ENCODE measurements around the gene PLEKHO2.

The PLEKHO2 gene

DNA sequence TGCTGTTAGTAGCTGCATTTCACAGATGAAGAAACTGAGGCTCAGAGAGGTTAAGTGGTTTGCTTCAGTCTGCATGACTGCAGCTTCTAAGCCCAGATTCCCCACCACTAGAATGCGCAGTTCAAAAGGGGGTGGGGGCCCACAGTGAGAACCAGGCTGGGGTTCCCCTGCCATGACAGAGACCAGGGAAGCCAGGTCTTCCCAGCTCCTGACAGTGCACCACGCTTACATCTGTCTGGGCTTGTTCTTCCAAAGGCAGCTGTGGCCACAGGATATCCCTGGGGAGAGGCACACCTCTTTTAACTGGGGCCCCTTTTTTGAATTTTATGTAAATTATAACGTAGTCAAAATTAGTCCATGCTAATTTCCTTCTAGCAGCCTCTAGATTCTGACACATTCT lies 5.3 kb downstream of the PLEKHO2 start:
- no peak overlapping the region for H3K27ac ChIP-seq (ENCODE audit: low read depth, low read length)
- peaks cover 32% of the 10 kb centered on the region for H3K4me1 ChIP-seq (ENCODE audit: insufficient read depth, low read length)
- H3K4me3 ChIP-seq (ENCODE audit: low read length), result no peak overlapping the region
- H3K9ac ChIP-seq (ENCODE audit: low read depth, low read length), result no peak overlapping the region
- no peaks in the 10 kb centered on the region for H3K9me3 ChIP-seq (ENCODE audit: insufficient read depth, low read depth, low read length)
- peaks cover 35% of the 10 kb centered on the region for H3K36me3 ChIP-seq (ENCODE audit: insufficient read depth, low read length)
- no peaks in the 10 kb centered on the region for H3K27me3 ChIP-seq (ENCODE audit: insufficient read depth, low read length)
- WGBS, result 91% methylated on average over 2 of the region's 3 CpGs

DNA sequence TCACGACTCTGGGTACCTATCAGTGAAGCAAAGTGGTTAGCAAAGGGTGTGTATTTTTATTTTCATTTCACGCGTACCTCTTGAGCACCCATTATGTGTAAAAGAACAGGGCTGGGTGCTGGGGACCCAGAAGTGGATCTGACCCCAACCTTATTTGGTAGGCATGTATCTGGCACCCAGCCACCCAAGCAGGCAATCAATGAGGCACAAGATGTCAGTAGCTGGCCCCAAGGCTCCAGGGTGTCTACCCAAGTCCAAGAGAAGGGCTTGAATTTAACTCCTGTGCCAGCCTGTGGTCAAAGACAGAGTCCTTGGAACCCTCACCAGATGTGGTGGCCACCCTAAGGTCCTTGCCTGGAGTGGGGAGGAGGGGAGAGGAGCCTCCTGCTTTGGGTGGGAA lies 5.7 kb downstream of the PLEKHO2 start:
- Histone ChIP-seq H3K4me3 (ENCODE audit: low read length) (no peak overlapping the region), H3K4me1 (ENCODE audit: insufficient read depth, low read length) (peaks cover 34% of the 10 kb centered on the region), H3K27me3 (ENCODE audit: insufficient read depth, low read length) (no peaks in the 10 kb centered on the region), H3K36me3 (ENCODE audit: insufficient read depth, low read length) (peaks cover 37% of the 10 kb centered on the region), H3K27ac (ENCODE audit: low read depth, low read length) (no peak overlapping the region), H3K9ac (ENCODE audit: low read depth, low read length) (no peak overlapping the region), H3K9me3 (ENCODE audit: insufficient read depth, low read depth, low read length) (no peaks in the 10 kb centered on the region)
- 94% methylated on average over 3 of the region's 3 CpGs for WGBS

DNA sequence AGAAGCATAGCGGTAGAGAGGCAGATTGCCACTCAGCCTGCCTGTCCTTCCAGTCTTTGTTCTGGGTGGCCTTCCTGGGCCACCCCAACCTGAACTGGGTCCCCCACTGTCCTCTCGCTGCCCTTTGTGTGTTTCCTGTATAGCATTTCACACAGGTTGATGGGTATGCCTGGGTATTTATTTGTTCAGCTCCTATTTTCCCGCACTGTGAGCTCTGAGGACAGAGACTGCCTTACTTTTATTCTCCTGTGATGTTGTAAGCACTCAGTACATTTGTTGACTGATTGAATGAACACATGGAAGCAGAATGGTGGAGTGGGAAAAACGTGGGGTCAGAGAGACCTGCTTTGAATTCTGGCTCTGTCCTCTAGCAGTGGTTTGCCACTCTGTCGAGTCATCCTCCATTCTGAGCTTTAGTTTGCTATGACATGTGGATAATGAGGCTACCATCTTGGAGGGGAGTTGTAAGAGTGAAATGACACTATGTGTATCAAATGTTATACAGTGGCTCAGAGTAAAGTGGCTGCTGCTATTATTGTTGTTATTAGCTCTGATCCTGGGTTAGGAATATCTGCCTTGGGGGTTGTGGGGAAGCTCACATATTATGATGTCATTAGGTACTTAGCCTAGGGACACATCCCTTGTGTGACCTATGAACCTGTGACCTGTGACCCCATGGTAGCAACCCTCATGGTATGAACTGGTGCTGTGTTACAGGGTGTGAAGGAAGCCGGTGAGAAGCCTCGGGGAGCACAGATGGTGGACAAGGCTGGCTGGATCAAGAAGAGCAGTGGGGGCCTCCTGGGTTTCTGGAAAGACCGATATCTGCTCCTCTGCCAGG lies 6.4 kb downstream of the PLEKHO2 start:
- Histone ChIP-seq H3K9me3 (ENCODE audit: insufficient read depth, low read depth, low read length) (no peaks in the 10 kb centered on the region), H3K9ac (ENCODE audit: low read depth, low read length) (no peak overlapping the region), H3K4me3 (ENCODE audit: low read length) (no peak overlapping the region), H3K27ac (ENCODE audit: low read depth, low read length) (no peak overlapping the region), H3K36me3 (ENCODE audit: insufficient read depth, low read length) (peaks cover 37% of the 10 kb centered on the region), H3K4me1 (ENCODE audit: insufficient read depth, low read length) (peaks cover 28% of the 10 kb centered on the region), H3K27me3 (ENCODE audit: insufficient read depth, low read length) (no peaks in the 10 kb centered on the region)
- 93% methylated on average over 8 of the region's 8 CpGs for WGBS

DNA sequence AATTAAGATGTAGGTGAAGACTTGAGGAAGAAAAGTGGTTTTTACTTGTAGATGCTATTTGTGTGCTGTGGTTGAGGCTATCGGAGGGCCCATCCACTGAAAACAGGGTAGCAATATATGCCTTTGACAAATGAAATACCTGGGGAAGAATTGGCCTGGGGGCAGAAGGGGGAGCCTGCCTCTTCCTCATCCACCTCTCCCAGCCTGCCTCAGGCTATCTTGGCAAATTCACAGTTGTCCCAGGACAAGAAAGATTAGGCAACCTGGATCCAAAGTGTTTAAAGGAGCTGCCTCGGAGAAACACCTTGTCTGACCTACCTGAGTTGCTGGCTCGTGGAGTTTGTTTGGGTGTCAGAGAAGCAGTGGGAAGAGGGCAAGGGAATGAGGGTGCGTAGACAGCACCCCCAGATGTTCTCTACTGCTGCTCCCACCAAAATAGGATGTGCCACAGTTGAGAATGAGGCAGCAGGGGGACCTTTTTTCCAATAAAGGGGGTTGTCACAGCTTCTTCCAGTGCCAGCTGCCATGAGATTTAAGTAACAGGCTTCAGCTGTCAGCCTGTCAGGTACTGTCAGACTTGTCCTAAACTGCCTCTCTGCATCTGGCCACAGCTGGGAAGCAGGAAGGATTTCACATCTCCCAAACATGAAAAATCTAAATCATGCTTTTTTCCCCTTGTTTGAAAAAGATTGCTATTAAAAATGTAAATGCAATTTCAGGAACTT lies 9.2 kb downstream of the PLEKHO2 start:
- Histone ChIP-seq H3K9ac (ENCODE audit: low read depth, low read length) (no peak overlapping the region), H3K27ac (ENCODE audit: low read depth, low read length) (peak overlapping the region; percentile 66; the same call in 1 of the 2 replicates), H3K9me3 (ENCODE audit: insufficient read depth, low read depth, low read length) (no peaks in the 10 kb centered on the region), H3K27me3 (ENCODE audit: insufficient read depth, low read length) (no peaks in the 10 kb centered on the region), H3K36me3 (ENCODE audit: insufficient read depth, low read length) (peaks cover 62% of the 10 kb centered on the region), H3K4me1 (ENCODE audit: insufficient read depth, low read length) (peaks cover 18% of the 10 kb centered on the region), H3K4me3 (ENCODE audit: low read length) (no peak overlapping the region)
- 82% methylated on average over 4 of the region's 4 CpGs for WGBS

DNA sequence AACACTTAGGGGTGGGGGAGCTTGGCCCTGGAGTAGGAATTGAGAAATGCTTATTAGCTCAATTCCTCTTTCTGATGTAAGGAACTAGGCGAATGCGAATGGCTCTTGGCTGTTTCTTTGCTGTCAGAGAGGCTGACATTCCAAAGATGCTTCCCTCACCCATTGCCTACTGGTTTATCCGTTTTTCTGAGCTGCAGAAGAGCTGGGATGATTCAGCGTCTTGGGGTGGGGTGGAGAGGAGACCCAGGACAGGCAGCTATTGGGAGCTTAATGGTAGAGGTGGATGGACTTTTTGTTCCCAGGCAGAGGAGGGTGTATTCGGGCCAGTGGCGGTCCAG lies 9.8 kb downstream of the PLEKHO2 start:
- peak overlapping the region; percentile 66; the same call in 1 of the 2 replicates for H3K27ac ChIP-seq (ENCODE audit: low read depth, low read length)
- peaks cover 64% of the 10 kb centered on the region for H3K36me3 ChIP-seq (ENCODE audit: insufficient read depth, low read length)
- 60% methylated on average over 6 of the region's 6 CpGs for WGBS
- H3K9me3 ChIP-seq (ENCODE audit: insufficient read depth, low read depth, low read length), result no peaks in the 10 kb centered on the region
- H3K9ac ChIP-seq (ENCODE audit: low read depth, low read length), result no peak overlapping the region
- H3K27me3 ChIP-seq (ENCODE audit: insufficient read depth, low read length), result no peaks in the 10 kb centered on the region
- H3K4me1 ChIP-seq (ENCODE audit: insufficient read depth, low read length), result peaks cover 21% of the 10 kb centered on the region
- H3K4me3 ChIP-seq (ENCODE audit: low read length), result no peak overlapping the region

DNA sequence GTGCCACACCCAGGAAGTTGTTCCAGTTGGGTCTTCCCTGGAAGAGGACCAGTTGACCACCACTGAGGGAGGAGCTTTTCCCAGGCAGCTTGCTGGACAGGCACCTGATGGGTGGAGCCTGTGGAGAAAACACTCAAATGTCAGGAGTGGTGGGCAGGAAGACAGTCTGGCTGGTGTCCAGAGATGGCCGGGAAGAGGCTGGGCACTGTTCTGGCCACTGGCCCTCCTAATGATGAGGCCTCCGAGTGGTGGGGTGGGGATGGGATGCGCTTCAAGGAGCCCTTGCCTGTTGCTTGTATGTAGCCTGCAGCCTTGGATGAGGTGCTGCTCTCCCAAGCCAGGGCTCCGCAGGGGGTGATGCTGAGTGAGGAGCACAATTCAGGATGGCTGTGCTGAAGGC lies 12.3 kb downstream of the PLEKHO2 start:
- WGBS, result 83% methylated on average over 4 of the region's 4 CpGs

DNA sequence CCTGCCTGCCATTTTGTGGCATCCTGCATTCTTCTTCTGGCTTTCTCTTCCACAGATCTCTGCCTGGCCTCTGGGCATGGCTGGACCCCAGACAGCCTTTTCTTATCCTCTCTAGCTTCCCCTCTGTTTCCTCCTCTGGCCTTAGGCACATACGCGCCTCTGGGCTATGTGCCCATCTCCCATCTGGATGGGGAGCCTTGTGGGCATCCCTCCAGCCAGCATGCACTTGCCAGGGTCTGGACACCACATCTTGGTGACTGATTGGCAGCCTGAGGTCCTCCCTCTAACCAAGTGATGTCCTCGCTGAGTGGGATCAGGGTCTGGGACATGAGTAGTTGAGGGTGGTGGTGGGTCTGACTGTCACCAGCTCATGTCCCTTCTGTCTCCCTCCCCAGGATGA lies 12.8 kb downstream of the PLEKHO2 start:
- no peak overlapping the region for H3K27ac ChIP-seq (ENCODE audit: low read depth, low read length)
- H3K27me3 ChIP-seq (ENCODE audit: insufficient read depth, low read length), result no peaks in the 10 kb centered on the region
- peaks cover 58% of the 10 kb centered on the region for H3K36me3 ChIP-seq (ENCODE audit: insufficient read depth, low read length)
- H3K9ac ChIP-seq (ENCODE audit: low read depth, low read length), result no peak overlapping the region
- WGBS, result 92% methylated on average over 3 of the region's 3 CpGs
- H3K4me3 ChIP-seq (ENCODE audit: low read length), result no peak overlapping the region
- H3K4me1 ChIP-seq (ENCODE audit: insufficient read depth, low read length), result peaks cover 35% of the 10 kb centered on the region
- no peaks in the 10 kb centered on the region for H3K9me3 ChIP-seq (ENCODE audit: insufficient read depth, low read depth, low read length)

More for the DNA sequence above, 12.3 kb downstream of the PLEKHO2 start:
- Histone ChIP-seq H3K27me3 (ENCODE audit: insufficient read depth, low read length) (no peaks in the 10 kb centered on the region), H3K27ac (ENCODE audit: low read depth, low read length) (no peak overlapping the region), H3K36me3 (ENCODE audit: insufficient read depth, low read length) (peaks cover 56% of the 10 kb centered on the region), H3K4me1 (ENCODE audit: insufficient read depth, low read length) (peaks cover 35% of the 10 kb centered on the region), H3K9ac (ENCODE audit: low read depth, low read length) (no peak overlapping the region), H3K9me3 (ENCODE audit: insufficient read depth, low read depth, low read length) (no peaks in the 10 kb centered on the region), H3K4me3 (ENCODE audit: low read length) (no peak overlapping the region)

DNA sequence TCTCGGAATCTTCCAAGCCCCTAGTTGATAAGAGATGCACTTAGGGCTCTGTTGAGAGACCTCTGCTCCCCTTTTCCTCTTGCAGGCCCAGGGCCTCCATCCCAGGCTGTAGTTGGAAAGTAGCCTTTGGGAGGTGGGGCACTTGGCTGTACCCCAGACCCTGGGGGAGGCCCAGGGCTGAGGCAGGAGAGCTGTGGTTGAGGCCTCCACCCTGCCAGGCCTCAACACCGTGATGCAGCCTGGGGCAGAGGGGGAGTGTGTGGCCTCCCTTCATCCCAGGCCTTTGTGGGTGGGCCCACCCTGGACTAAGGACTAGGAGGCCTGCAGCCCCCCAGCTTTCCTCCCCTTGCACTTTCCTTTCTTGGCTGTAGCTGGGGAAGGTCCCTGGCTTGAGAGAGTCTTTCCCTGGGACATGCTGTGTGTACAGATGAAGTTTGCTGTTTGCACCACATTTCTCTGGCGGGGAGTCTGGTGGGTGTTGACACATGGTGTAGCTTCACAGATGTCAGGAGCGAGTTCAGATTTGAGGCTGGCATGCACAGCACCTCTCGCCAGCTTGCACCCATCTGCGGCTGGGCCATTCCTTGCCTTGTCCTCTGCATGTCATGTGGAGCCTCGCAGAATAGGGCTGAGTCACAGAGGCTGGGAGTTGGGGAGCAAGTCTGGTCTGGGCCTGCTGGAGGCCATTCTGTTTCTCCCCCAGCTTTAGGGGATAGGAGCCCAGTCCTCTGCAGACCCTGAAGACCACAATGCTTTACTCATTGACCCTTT lies 13.7 kb downstream of the PLEKHO2 start:
- no peak overlapping the region for H3K27ac ChIP-seq (ENCODE audit: low read depth, low read length)
- peaks cover 58% of the 10 kb centered on the region for H3K36me3 ChIP-seq (ENCODE audit: insufficient read depth, low read length)
- no peaks in the 10 kb centered on the region for H3K27me3 ChIP-seq (ENCODE audit: insufficient read depth, low read length)
- no peak overlapping the region; the same call in 1 of the 2 replicates for H3K9ac ChIP-seq (ENCODE audit: low read depth, low read length)
- WGBS, result 94% methylated on average over 7 of the region's 7 CpGs
- no peaks in the 10 kb centered on the region for H3K9me3 ChIP-seq (ENCODE audit: insufficient read depth, low read depth, low read length)
- no peak overlapping the region for H3K4me3 ChIP-seq (ENCODE audit: low read length)
- H3K4me1 ChIP-seq (ENCODE audit: insufficient read depth, low read length), result peaks cover 35% of the 10 kb centered on the region

DNA sequence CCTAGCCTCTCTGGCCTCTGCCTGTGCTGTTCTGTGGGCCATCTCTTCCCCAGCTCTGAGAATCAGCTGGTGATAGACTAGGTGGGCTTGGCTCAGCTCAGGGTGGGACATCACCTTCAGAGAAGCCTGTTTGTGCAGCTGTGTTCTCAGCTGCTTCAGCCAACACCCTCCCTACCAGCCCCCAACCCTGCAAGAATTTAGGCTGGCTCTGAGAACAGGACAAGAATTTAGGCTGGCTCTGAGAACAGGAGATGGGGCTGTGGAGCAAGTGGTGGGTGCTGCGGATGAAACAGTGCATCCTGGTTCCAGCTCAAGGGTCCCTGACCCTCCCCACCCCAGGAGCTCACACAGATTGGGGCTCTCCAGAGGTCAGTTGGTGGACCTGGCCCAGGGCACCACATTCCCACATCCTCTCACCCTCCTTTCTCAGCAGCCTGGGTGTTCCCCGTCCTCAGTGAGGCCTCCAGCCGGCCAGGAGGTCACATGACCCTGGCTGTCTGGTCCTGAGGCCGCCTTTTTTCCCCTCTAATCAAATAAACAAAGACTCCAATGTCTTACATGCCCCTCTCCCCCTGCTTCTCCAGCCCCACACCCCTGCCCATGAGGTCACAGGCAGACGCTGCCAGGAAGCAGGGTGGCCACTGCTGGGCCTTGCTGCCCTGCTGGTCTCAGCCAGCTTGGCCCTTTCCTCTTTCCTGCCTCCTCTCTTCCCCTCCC lies 14.9 kb downstream of the PLEKHO2 start:
- Histone ChIP-seq H3K9ac (ENCODE audit: low read depth, low read length) (0 out of 2 replicates have a peak overlapping the region, but pooled peaks have one; percentile 4), H3K4me1 (ENCODE audit: insufficient read depth, low read length) (peaks cover 26% of the 10 kb centered on the region), H3K27me3 (ENCODE audit: insufficient read depth, low read length) (no peaks in the 10 kb centered on the region), H3K36me3 (ENCODE audit: insufficient read depth, low read length) (peaks cover 67% of the 10 kb centered on the region), H3K9me3 (ENCODE audit: insufficient read depth, low read depth, low read length) (no peaks in the 10 kb centered on the region), H3K27ac (ENCODE audit: low read depth, low read length) (no peak overlapping the region; the same call in 1 of the 2 replicates), H3K4me3 (ENCODE audit: low read length) (no peak overlapping the region)
- 50% methylated on average over 5 of the region's 5 CpGs for WGBS

DNA sequence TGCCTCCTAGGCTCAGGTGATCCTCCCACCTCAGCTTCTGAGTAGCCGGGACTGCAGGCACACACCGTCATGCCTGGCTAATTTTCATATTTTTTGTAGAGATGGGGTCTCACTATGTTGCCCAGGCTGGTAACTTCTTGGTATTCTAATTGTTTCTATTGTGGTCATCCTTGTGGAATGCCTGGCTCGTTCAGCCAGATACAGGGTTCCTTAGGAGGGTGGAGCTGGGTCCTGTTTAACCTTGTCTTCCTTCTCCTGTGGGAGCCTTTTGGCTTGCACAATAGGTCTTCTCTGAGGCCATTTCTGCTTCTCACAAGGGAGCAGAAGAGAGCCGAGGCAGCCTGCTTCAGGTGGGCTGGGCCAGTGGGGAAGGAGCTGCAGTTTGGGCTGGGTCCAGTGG lies 15.7 kb downstream of the PLEKHO2 start:
- peaks cover 28% of the 10 kb centered on the region for H3K4me1 ChIP-seq (ENCODE audit: insufficient read depth, low read length)
- no peaks in the 10 kb centered on the region for H3K9me3 ChIP-seq (ENCODE audit: insufficient read depth, low read depth, low read length)
- peaks cover 63% of the 10 kb centered on the region for H3K36me3 ChIP-seq (ENCODE audit: insufficient read depth, low read length)
- H3K27me3 ChIP-seq (ENCODE audit: insufficient read depth, low read length), result no peaks in the 10 kb centered on the region
- no peak overlapping the region for H3K9ac ChIP-seq (ENCODE audit: low read depth, low read length)
- no peak overlapping the region for H3K4me3 ChIP-seq (ENCODE audit: low read length)
- WGBS, result 87% methylated on average over 4 of the region's 4 CpGs
- no peak overlapping the region for H3K27ac ChIP-seq (ENCODE audit: low read depth, low read length)

All from HUES64 (cell line).